ENCODE measurements around the gene LSM10.

DNA sequence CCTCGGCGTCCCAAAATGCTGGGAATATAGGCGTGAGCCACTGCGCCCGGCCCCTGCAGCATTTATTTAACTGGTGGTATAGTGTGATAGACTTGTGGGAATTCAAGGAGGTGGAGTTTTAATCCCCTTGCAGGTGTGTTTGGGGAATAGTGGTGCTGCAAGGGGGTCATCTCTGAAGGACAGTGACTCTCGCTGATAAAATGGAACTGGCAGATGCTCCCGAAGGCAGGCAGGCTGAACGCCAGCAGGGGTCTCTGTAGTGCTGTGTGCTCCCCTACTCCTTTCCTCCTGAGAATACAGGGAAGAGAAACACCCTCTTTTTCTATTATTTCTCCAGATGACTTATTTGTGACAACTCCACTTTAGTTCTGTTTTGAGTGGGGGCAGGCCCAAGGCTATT lies 48.6 kb upstream of the LSM10 start:
- TF ChIP-seq, protein P1, sequence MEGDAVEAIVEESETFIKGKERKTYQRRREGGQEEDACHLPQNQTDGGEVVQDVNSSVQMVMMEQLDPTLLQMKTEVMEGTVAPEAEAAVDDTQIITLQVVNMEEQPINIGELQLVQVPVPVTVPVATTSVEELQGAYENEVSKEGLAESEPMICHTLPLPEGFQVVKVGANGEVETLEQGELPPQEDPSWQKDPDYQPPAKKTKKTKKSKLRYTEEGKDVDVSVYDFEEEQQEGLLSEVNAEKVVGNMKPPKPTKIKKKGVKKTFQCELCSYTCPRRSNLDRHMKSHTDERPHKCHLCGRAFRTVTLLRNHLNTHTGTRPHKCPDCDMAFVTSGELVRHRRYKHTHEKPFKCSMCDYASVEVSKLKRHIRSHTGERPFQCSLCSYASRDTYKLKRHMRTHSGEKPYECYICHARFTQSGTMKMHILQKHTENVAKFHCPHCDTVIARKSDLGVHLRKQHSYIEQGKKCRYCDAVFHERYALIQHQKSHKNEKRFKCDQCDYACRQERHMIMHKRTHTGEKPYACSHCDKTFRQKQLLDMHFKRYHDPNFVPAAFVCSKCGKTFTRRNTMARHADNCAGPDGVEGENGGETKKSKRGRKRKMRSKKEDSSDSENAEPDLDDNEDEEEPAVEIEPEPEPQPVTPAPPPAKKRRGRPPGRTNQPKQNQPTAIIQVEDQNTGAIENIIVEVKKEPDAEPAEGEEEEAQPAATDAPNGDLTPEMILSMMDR (conservative IDR thresholded peaks at IDR 0.05; ENCODE audit: low read length), result peak; percentile 74
- no peak for TF ChIP-seq EZH2phosphoT487 (IDR thresholded peaks at IDR 0.05; ENCODE audit: borderline replicate concordance)

All from Loucy (cell line).